GM19395 (cell line): ENCODE measurements around the gene MX2.
"Not testable (repeated sequence)": the region's sequence is repeated elsewhere in the genome, so short reads cannot be mapped to it uniquely, and the experiment has no call there.

Source experiments
- ATAC-seq: cut with Tn5 transposase; IDR thresholded peaks from one replicate; pipeline ENCODE4 v1.9.1; 2021; ENCODE audit warnings: mild to moderate bottlenecking, moderate library complexity; ENCODE audit not compliant: unreplicated experiment

Gene MX2

GRCh38 chr21:41333752-41334151, 28.1 kb upstream of the MX2 start:
- no peak for ATAC-seq

- ATAC-seq, result no peak
These were observed 24.3 kb upstream of the MX2 start for GRCh38 chr21:41337515-41337914.

GRCh38 chr21:41338455-41338854, 23.4 kb upstream of the MX2 start:
- ATAC-seq, result no peak

- ATAC-seq, result no peak
These were observed 19.8 kb upstream of the MX2 start for GRCh38 chr21:41342035-41342434.

- no peak for ATAC-seq
These were observed 17.7 kb upstream of the MX2 start for GRCh38 chr21:41344146-41344545.

GRCh38 chr21:41345356-41345755, 16.5 kb upstream of the MX2 start:
- no peak for ATAC-seq

GRCh38 chr21:41345934-41346685, 15.7 kb upstream of the MX2 start:
- no peak for ATAC-seq

GRCh38 chr21:41346758-41347157, 15.1 kb upstream of the MX2 start:
- ATAC-seq, result no peak

- ATAC-seq, result no peak
These were observed 13.4 kb upstream of the MX2 start for GRCh38 chr21:41348434-41348833.

- ATAC-seq, result no peak
These were observed 12.7 kb upstream of the MX2 start for GRCh38 chr21:41349126-41349525.

- no peak for ATAC-seq
These were observed 12.0 kb upstream of the MX2 start for GRCh38 chr21:41349619-41350390.

GRCh38 chr21:41350436-41351155, 11.2 kb upstream of the MX2 start:
- ATAC-seq, result no peak

- no peak for ATAC-seq
These were observed 4.3 kb upstream of the MX2 start for GRCh38 chr21:41357546-41357945.

- ATAC-seq, result no peak
These were observed 3.3 kb upstream of the MX2 start for GRCh38 chr21:41358193-41359166.

- ATAC-seq, result no peak
These were observed 2.5 kb upstream of the MX2 start for GRCh38 chr21:41359286-41359685.

GRCh38 chr21:41359754-41360071, 2.1 kb upstream of the MX2 start:
- ATAC-seq, result not testable (repeated sequence)

GRCh38 chr21:41360072-41360821, 1.6 kb upstream of the MX2 start:
- no peak for ATAC-seq

GRCh38 chr21:41361053-41361785, 608 bp upstream of the MX2 start:
- ATAC-seq, result peak; percentile 23

GRCh38 chr21:41362605-41363369, 960 bp downstream of the MX2 start:
- no peak for ATAC-seq
